Colonic mucosa (tissue), 4 donors: ENCODE measurements around the gene JAKMIP2. TPM values are rescaled to one million over a fixed set of nuclear protein-coding genes. Genes with fewer than 3 reads are reported as not detected.

Experiments
- DNase-seq: peaks from one replicate; pipeline ENCODE4 v3.0.0-alpha.2; 2020
- H3K27ac ChIP-seq: fragments of 200-600 bp; one replicate; pipeline ENCODE4 v1.8.0; 2021
- H3K27me3 ChIP-seq: fragments of 200-600 bp; one replicate; pipeline ENCODE4 v1.8.0; 2021
- H3K36me3 ChIP-seq: fragments of 200-600 bp; one replicate; pipeline ENCODE4 v1.8.0; 2021
- H3K4me1 ChIP-seq: fragments of 200-600 bp; one replicate; pipeline ENCODE4 v1.8.0; 2021; ENCODE audit warnings: mild to moderate bottlenecking
- H3K4me3 ChIP-seq: fragments of 200-600 bp; one replicate; pipeline ENCODE4 v1.8.0; 2021
- H3K9ac ChIP-seq, 2 donors: one replicate each; pipeline ENCODE4 v1.7.0; 2013; ENCODE audit warnings: control low read depth in 2 of 2, low read depth in 2 of 2, low read length in 2 of 2
- H3K9me3 ChIP-seq: fragments of 200-600 bp; one replicate; pipeline ENCODE4 v1.8.0; 2021
- intact Hi-C: fragments of 100-400 bp; cut with DNase I; formaldehyde crosslinking; loops from one replicate; pipeline ENCODE4 v1.14.1; 2022
- total RNA-seq, 2 donors: library from RNA; stranded (reverse); fragmentation: NEBNext Ultra II Directional in 1 of 2; extraction: Animal tissue kit (Norgen Biotek cat#: 25700) in 1 of 2; gene quantifications; one replicate each; pipeline ENCODE4 v1.2.1, GENCODE V29; 2021
- TF ChIP-seq, protein P1 (sequence below): fragments of 200-600 bp; IDR thresholded peaks from one replicate; pipeline ENCODE4 v1.8.0; 2022; ENCODE audit warnings: antibody characterized with exemption, mild to moderate bottlenecking
- donor health status: healthy.
- donor health status: DM: no; HTN: no; CAD: no.
- donor health status: DM: no; HTN: no; CAD: no.

JAKMIP2 gene
- total RNA-seq, 2 donors from 2014 or later = 0.17 to 1.3 TPM

- H3K27ac ChIP-seq = no peak overlapping the region
- no peaks in the 10 kb centered on the region for H3K36me3 ChIP-seq
- H3K9me3 ChIP-seq = no peaks in the 10 kb centered on the region
- no peak for DNase-seq
- H3K4me1 ChIP-seq = no peaks in the 10 kb centered on the region
- intact Hi-C loops = no loop called here
- H3K9ac ChIP-seq = no peak overlapping the region
- TF ChIP-seq, protein P1, sequence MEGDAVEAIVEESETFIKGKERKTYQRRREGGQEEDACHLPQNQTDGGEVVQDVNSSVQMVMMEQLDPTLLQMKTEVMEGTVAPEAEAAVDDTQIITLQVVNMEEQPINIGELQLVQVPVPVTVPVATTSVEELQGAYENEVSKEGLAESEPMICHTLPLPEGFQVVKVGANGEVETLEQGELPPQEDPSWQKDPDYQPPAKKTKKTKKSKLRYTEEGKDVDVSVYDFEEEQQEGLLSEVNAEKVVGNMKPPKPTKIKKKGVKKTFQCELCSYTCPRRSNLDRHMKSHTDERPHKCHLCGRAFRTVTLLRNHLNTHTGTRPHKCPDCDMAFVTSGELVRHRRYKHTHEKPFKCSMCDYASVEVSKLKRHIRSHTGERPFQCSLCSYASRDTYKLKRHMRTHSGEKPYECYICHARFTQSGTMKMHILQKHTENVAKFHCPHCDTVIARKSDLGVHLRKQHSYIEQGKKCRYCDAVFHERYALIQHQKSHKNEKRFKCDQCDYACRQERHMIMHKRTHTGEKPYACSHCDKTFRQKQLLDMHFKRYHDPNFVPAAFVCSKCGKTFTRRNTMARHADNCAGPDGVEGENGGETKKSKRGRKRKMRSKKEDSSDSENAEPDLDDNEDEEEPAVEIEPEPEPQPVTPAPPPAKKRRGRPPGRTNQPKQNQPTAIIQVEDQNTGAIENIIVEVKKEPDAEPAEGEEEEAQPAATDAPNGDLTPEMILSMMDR = no peak
- no peak overlapping the region for H3K4me3 ChIP-seq
- no peaks in the 10 kb centered on the region for H3K27me3 ChIP-seq
Observed at GRCh38 chr5:147633173-147633572, 149.4 kb downstream of the JAKMIP2 start.

- Histone ChIP-seq H3K4me1 (no peaks in the 10 kb centered on the region), H3K4me3 (no peak overlapping the region), H3K36me3 (no peaks in the 10 kb centered on the region), H3K27ac (no peak overlapping the region), H3K9me3 (no peaks in the 10 kb centered on the region), H3K27me3 (no peaks in the 10 kb centered on the region), H3K9ac (no peak overlapping the region)
- DNase-seq = no peak
- intact Hi-C loops = no loop called here
- TF ChIP-seq, protein P1 = no peak
Observed at GRCh38 chr5:147631428-147632003, 151.0 kb downstream of the JAKMIP2 start.

GRCh38 chr5:147629196-147629595 is 153.3 kb downstream of the JAKMIP2 start:
- Histone ChIP-seq H3K9me3 (no peaks in the 10 kb centered on the region), H3K36me3 (no peaks in the 10 kb centered on the region), H3K27ac (no peak overlapping the region), H3K4me3 (no peak overlapping the region), H3K9ac (no peak overlapping the region), H3K4me1 (no peaks in the 10 kb centered on the region), H3K27me3 (no peaks in the 10 kb centered on the region)
- DNase-seq = no peak
- TF ChIP-seq, protein P1 = no peak
- intact Hi-C loops = loop anchor here (2.0 to 5.0 kb wide), 2 partner anchors 63 to 310 kb away; no protein-coding TSS in a partner anchor

DNA sequence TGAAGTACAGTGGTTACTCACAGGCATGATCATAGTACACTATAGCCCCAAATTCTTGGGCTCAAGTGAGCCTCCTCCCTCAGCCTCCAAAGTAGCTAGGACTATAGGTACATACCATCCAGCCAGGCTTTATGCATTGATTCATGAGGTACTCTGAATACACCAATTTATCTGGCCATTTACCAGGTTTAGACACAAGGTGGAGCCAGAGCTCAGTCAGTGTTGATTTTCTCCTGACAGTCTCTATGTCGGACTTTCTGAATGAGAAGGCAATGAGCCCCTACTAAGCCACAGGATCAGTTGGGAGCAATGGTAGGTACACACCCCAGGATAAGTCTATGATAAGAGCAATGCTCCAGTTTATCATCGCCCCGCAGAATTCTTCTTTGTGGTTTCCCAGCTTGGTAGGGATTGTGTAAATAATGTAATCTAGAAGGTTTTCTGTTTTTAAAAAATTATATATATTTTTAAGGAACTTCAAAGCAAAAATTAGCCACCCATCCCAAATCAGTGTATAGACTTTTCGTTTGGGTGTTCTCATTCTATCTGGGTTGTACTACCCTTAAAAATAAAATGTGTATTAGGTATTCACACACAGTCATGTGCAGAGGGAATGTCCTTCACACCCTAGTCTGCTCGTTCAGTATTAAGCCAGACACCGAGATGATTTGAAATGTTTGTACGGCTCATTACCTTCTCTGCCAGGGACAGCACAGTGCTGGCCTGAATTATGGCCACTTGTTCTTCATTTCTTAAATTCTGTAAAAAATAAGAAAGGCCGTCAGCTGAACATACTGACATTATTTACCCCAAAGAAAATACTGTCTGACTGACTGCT is 154.3 kb downstream of the JAKMIP2 start:
- Histone ChIP-seq H3K9me3 (no peaks in the 10 kb centered on the region), H3K36me3 (no peaks in the 10 kb centered on the region), H3K27me3 (no peaks in the 10 kb centered on the region), H3K27ac (no peak overlapping the region), H3K9ac (no peak overlapping the region), H3K4me3 (no peak overlapping the region), H3K4me1 (no peaks in the 10 kb centered on the region)
- intact Hi-C loops = loop anchor here (2.0 to 5.0 kb wide), 2 partner anchors 64 to 311 kb away; no protein-coding TSS in a partner anchor
- TF ChIP-seq, protein P1 = peak; percentile 61
- DNase-seq = peak; percentile 75

DNA sequence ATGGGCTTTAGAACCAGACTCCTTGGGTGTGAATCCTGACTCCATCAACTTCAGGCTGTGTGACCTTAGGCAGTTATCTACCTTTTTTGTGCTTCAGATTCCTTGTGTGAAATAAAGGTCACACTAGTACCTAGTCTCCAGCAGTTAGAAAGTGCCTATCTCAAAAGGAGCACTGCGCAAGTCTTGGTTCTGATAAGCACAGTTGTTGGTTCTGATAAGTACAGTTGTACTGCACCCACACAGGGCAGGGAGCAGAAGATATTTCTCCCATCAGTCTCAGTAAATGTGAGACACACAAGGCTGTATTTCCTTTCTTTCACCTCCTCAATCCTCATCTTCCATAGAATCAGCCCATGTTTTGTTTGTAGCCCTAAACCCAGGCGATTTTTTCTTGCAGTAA is 156.1 kb downstream of the JAKMIP2 start:
- Histone ChIP-seq H3K4me1 (no peaks in the 10 kb centered on the region), H3K4me3 (no peak overlapping the region), H3K9ac (no peak overlapping the region), H3K9me3 (no peaks in the 10 kb centered on the region), H3K27ac (no peak overlapping the region), H3K36me3 (no peaks in the 10 kb centered on the region), H3K27me3 (no peaks in the 10 kb centered on the region)
- DNase-seq = no peak
- TF ChIP-seq, protein P1 = no peak
- intact Hi-C loops = loop anchor here (2.0 to 5.0 kb wide), 2 partner anchors 66 to 196 kb away; no protein-coding TSS in a partner anchor
